ENCODE data around the gene WDR87. TPM values are rescaled to one million over a fixed set of nuclear protein-coding genes. Genes with fewer than 3 reads are reported as not detected.

WDR87 gene
- not detected for total RNA-seq
- under 1 TPM; 0.14 to 0.29 TPM for polyA plus RNA-seq (ENCODE audit: insufficient read length in 2 of 2)
- long read RNA-seq, donor 1: 0 reads
- long read RNA-seq, donor 2: 0 reads
- long read RNA-seq, donor 3: 0 reads
- long read RNA-seq, donor 4: 0 reads

GRCh38 chr19:37905946-37906868 lies at the start of gene WDR87:
Gene WDR87 (minus strand): TSS chr19:37906594. CDS start chr19:37898239, 8,355 bp downstream.
- Histone ChIP-seq H3K9me3 (ENCODE audit: control insufficient read depth, insufficient read depth, low read length) (no peaks in the 10 kb centered on the region), H3K27me3 (ENCODE audit: control insufficient read depth, insufficient read depth, low read length) (no peaks in the 10 kb centered on the region), H3K27ac (ENCODE audit: low read depth, low read length) (peak within 1 kb of the TSS; percentile 88), H3K4me1 (ENCODE audit: control insufficient read depth, insufficient read depth, low read length) (peaks cover 18% of the 10 kb centered on the region), H3K4me3 (ENCODE audit: low read depth, low read length) (peak within 1 kb of the TSS; percentile 71), H3K36me3 (ENCODE audit: control insufficient read depth, insufficient read depth, low read length) (no peaks in the 10 kb centered on the region)
- 2% methylated on average over 60 of the region's 63 CpGs for WGBS (ENCODE audit: insufficient coverage)
- peak in 5 of 6 donors; percentile 74 to 97 (median 86) for DNase-seq (ENCODE audit: low read depth in 4 of 6, low spot score in 6 of 6)

- 100% methylated on average over 3 of the region's 8 CpGs for WGBS (ENCODE audit: insufficient coverage)
- Histone ChIP-seq H3K9me3 (ENCODE audit: control insufficient read depth, insufficient read depth, low read length) (peaks cover 3% of the 10 kb centered on the region), H3K4me3 (ENCODE audit: low read depth, low read length) (no peak overlapping the region), H3K27ac (ENCODE audit: low read depth, low read length) (no peak overlapping the region), H3K27me3 (ENCODE audit: control insufficient read depth, insufficient read depth, low read length) (no peaks in the 10 kb centered on the region), H3K36me3 (ENCODE audit: control insufficient read depth, insufficient read depth, low read length) (no peaks in the 10 kb centered on the region), H3K4me1 (ENCODE audit: control insufficient read depth, insufficient read depth, low read length) (peaks cover 6% of the 10 kb centered on the region)
- DNase-seq (ENCODE audit: low read depth in 4 of 6, low spot score in 6 of 6): no peak
Measured at GRCh38 chr19:37955986-37956385, 49.6 kb upstream of the WDR87 start.

- Histone ChIP-seq H3K36me3 (ENCODE audit: control insufficient read depth, insufficient read depth, low read length) (peaks cover 2% of the 10 kb centered on the region), H3K4me1 (ENCODE audit: control insufficient read depth, insufficient read depth, low read length) (peaks cover 6% of the 10 kb centered on the region), H3K27ac (ENCODE audit: low read depth, low read length) (no peak overlapping the region), H3K9me3 (ENCODE audit: control insufficient read depth, insufficient read depth, low read length) (peaks cover 3% of the 10 kb centered on the region), H3K27me3 (ENCODE audit: control insufficient read depth, insufficient read depth, low read length) (no peaks in the 10 kb centered on the region), H3K4me3 (ENCODE audit: low read depth, low read length) (no peak overlapping the region)
- peak in 1 of 6 donors; percentile 13 for DNase-seq (ENCODE audit: low read depth in 4 of 6, low spot score in 6 of 6)
- WGBS (ENCODE audit: insufficient coverage): 42% methylated on average over 5 of the region's 10 CpGs
Measured at GRCh38 chr19:37954421-37954874, 48.1 kb upstream of the WDR87 start.

GRCh38 chr19:37953918-37954303 lies 47.5 kb upstream of the WDR87 start:
- DNase-seq (ENCODE audit: low read depth in 4 of 6, low spot score in 6 of 6): no peak
- peaks cover 2% of the 10 kb centered on the region for H3K36me3 ChIP-seq (ENCODE audit: control insufficient read depth, insufficient read depth, low read length)
- H3K4me3 ChIP-seq (ENCODE audit: low read depth, low read length): no peak overlapping the region
- H3K4me1 ChIP-seq (ENCODE audit: control insufficient read depth, insufficient read depth, low read length): peaks cover 6% of the 10 kb centered on the region
- no CpG with 5 or more reads among the region's 1 CpG for WGBS (ENCODE audit: insufficient coverage)
- peaks cover 3% of the 10 kb centered on the region for H3K9me3 ChIP-seq (ENCODE audit: control insufficient read depth, insufficient read depth, low read length)
- no peaks in the 10 kb centered on the region for H3K27me3 ChIP-seq (ENCODE audit: control insufficient read depth, insufficient read depth, low read length)
- H3K27ac ChIP-seq (ENCODE audit: low read depth, low read length): no peak overlapping the region

- peak in 2 of 6 donors; percentile 15 to 36 for DNase-seq (ENCODE audit: low read depth in 4 of 6, low spot score in 6 of 6)
- 62% methylated on average over 10 of the region's 11 CpGs for WGBS (ENCODE audit: insufficient coverage)
- Histone ChIP-seq H3K4me1 (ENCODE audit: control insufficient read depth, insufficient read depth, low read length) (peaks cover 8% of the 10 kb centered on the region), H3K27me3 (ENCODE audit: control insufficient read depth, insufficient read depth, low read length) (no peaks in the 10 kb centered on the region), H3K27ac (ENCODE audit: low read depth, low read length) (no peak overlapping the region), H3K4me3 (ENCODE audit: low read depth, low read length) (no peak overlapping the region), H3K36me3 (ENCODE audit: control insufficient read depth, insufficient read depth, low read length) (peaks cover 2% of the 10 kb centered on the region), H3K9me3 (ENCODE audit: control insufficient read depth, insufficient read depth, low read length) (peaks cover 3% of the 10 kb centered on the region)
Measured at GRCh38 chr19:37953171-37953917, 47.0 kb upstream of the WDR87 start.

- peaks cover 2% of the 10 kb centered on the region for H3K36me3 ChIP-seq (ENCODE audit: control insufficient read depth, insufficient read depth, low read length)
- no peak overlapping the region for H3K27ac ChIP-seq (ENCODE audit: low read depth, low read length)
- H3K4me3 ChIP-seq (ENCODE audit: low read depth, low read length): no peak overlapping the region
- DNase-seq (ENCODE audit: low read depth in 4 of 6, low spot score in 6 of 6): no peak
- WGBS (ENCODE audit: insufficient coverage): 78% methylated on average over 4 of the region's 4 CpGs
- no peaks in the 10 kb centered on the region for H3K9me3 ChIP-seq (ENCODE audit: control insufficient read depth, insufficient read depth, low read length)
- peaks cover 17% of the 10 kb centered on the region for H3K4me1 ChIP-seq (ENCODE audit: control insufficient read depth, insufficient read depth, low read length)
- H3K27me3 ChIP-seq (ENCODE audit: control insufficient read depth, insufficient read depth, low read length): no peaks in the 10 kb centered on the region
Measured at GRCh38 chr19:37951816-37952210, 45.4 kb upstream of the WDR87 start.

- peaks cover 17% of the 10 kb centered on the region for H3K4me1 ChIP-seq (ENCODE audit: control insufficient read depth, insufficient read depth, low read length)
- H3K9me3 ChIP-seq (ENCODE audit: control insufficient read depth, insufficient read depth, low read length): no peaks in the 10 kb centered on the region
- H3K27ac ChIP-seq (ENCODE audit: low read depth, low read length): no peak overlapping the region
- WGBS (ENCODE audit: insufficient coverage): 89% methylated on average over 19 of the region's 25 CpGs
- peaks cover 2% of the 10 kb centered on the region for H3K36me3 ChIP-seq (ENCODE audit: control insufficient read depth, insufficient read depth, low read length)
- DNase-seq (ENCODE audit: low read depth in 4 of 6, low spot score in 6 of 6): no peak
- H3K4me3 ChIP-seq (ENCODE audit: low read depth, low read length): no peak overlapping the region
- no peaks in the 10 kb centered on the region for H3K27me3 ChIP-seq (ENCODE audit: control insufficient read depth, insufficient read depth, low read length)
Measured at GRCh38 chr19:37950471-37951175, 44.2 kb upstream of the WDR87 start.

- 100% methylated on average over 4 of the region's 6 CpGs for WGBS (ENCODE audit: insufficient coverage)
- Histone ChIP-seq H3K9me3 (ENCODE audit: control insufficient read depth, insufficient read depth, low read length) (no peaks in the 10 kb centered on the region), H3K36me3 (ENCODE audit: control insufficient read depth, insufficient read depth, low read length) (peaks cover 2% of the 10 kb centered on the region)
Measured at GRCh38 chr19:37948362-37948761, 42.0 kb upstream of the WDR87 start.

GRCh38 chr19:37947778-37948177 lies 41.4 kb upstream of the WDR87 start:
- peak in 2 of 6 donors; percentile 36 to 44 for DNase-seq (ENCODE audit: low read depth in 4 of 6, low spot score in 6 of 6)
- no peaks in the 10 kb centered on the region for H3K27me3 ChIP-seq (ENCODE audit: control insufficient read depth, insufficient read depth, low read length)
- no peak overlapping the region for H3K4me3 ChIP-seq (ENCODE audit: low read depth, low read length)
- H3K27ac ChIP-seq (ENCODE audit: low read depth, low read length): no peak overlapping the region
- H3K4me1 ChIP-seq (ENCODE audit: control insufficient read depth, insufficient read depth, low read length): peaks cover 11% of the 10 kb centered on the region
- WGBS (ENCODE audit: insufficient coverage): 36% methylated on average over 5 of the region's 5 CpGs
- peaks cover 2% of the 10 kb centered on the region for H3K36me3 ChIP-seq (ENCODE audit: control insufficient read depth, insufficient read depth, low read length)
- H3K9me3 ChIP-seq (ENCODE audit: control insufficient read depth, insufficient read depth, low read length): no peaks in the 10 kb centered on the region

More at GRCh38 chr19:37948362-37948761, 42.0 kb upstream of the WDR87 start:
- no peak overlapping the region for H3K4me3 ChIP-seq (ENCODE audit: low read depth, low read length)
- DNase-seq (ENCODE audit: low read depth in 4 of 6, low spot score in 6 of 6): no peak
- no peak overlapping the region for H3K27ac ChIP-seq (ENCODE audit: low read depth, low read length)
- no peaks in the 10 kb centered on the region for H3K27me3 ChIP-seq (ENCODE audit: control insufficient read depth, insufficient read depth, low read length)
- peaks cover 11% of the 10 kb centered on the region for H3K4me1 ChIP-seq (ENCODE audit: control insufficient read depth, insufficient read depth, low read length)
